Lower leg skin (tissue), 3 donors: Measurements from ENCODE around the gene CAMK2B.

Experiments used
- CTCF ChIP-seq, 3 donors: fragments of 450-650 bp; IDR thresholded peaks; one replicate each; pipeline ENCODE4 v1.5.1; 2016; ENCODE audit warnings: antibody characterized with exemption in 3 of 3, mild to moderate bottlenecking in 3 of 3, moderate library complexity in 2 of 3
- POLR2A ChIP-seq, 2 donors: fragments of 450-650 bp; IDR thresholded peaks; one replicate each; pipeline ENCODE4 v1.6.1; 2016 to 2017; ENCODE audit warnings: antibody characterized with exemption in 2 of 2, mild to moderate bottlenecking in 1 of 2, moderate library complexity in 1 of 2

GRCh38 chr7:44220358-44221112, 104.9 kb downstream of the CAMK2B start:
- no peak for TF ChIP-seq CTCF (IDR thresholded peaks at IDR 0.05)
- no peak for TF ChIP-seq POLR2A (IDR thresholded peaks at IDR 0.05)
